Sigmoid colon (tissue), 7 donors: ENCODE data around the gene HS3ST4. TPM values are rescaled to one million over a fixed set of nuclear protein-coding genes. Genes with fewer than 3 reads are reported as not detected.

Source experiments
- DNase-seq: peaks from one replicate; pipeline ENCODE4 v3.0.0-alpha.2; 2019
- H3K27ac ChIP-seq, 4 donors: fragments of 200-600 bp; sonication (generic); one replicate each; pipeline ENCODE4 v1.5.1; 2016 to 2019; ENCODE audit warnings: mild to moderate bottlenecking in 1 of 4
- H3K27me3 ChIP-seq, 3 donors: fragments of 200-600 bp; sonication (generic); one replicate each; pipeline ENCODE4 v1.5.1; 2019; ENCODE audit warnings: mild to moderate bottlenecking in 1 of 3
- H3K36me3 ChIP-seq, 4 donors: fragments of 200-600 bp; sonication (generic); one replicate each; pipeline ENCODE4 v1.5.1; 2016 to 2019
- H3K4me1 ChIP-seq, 4 donors: fragments of 200-600 bp; sonication (generic); one replicate each; pipeline ENCODE4 v1.5.1; 2017 to 2019
- H3K4me3 ChIP-seq, 4 donors: fragments of 200-600 bp; sonication (generic); one replicate each; pipeline ENCODE4 v1.5.1; 2017 to 2019; ENCODE audit warnings: mild to moderate bottlenecking in 2 of 4, moderate library complexity in 1 of 4
- H3K9me3 ChIP-seq, 4 donors: fragments of 200-600 bp in 3 of 4; sonication (generic) in 3 of 4; one replicate each; pipeline versions ENCODE4 v1.5.1 to v1.6.1; 2013 to 2019
- EP300 ChIP-seq, 4 donors: sonication (generic); formaldehyde crosslinking; IDR thresholded peaks; one replicate each; pipeline ENCODE4 v1.6.1; 2017; ENCODE audit warnings: antibody characterized with exemption in 4 of 4
- POLR2A ChIP-seq, 2 donors: fragments of 450-650 bp; IDR thresholded peaks; one replicate each; pipeline ENCODE4 v1.6.1; 2016; ENCODE audit warnings: antibody characterized with exemption in 2 of 2, mild to moderate bottlenecking in 2 of 2, moderate library complexity in 2 of 2
- POLR2AphosphoS5 ChIP-seq, 4 donors: sonication (generic); formaldehyde crosslinking; IDR thresholded peaks; one replicate each; pipeline ENCODE4 v1.6.1; 2017; ENCODE audit warnings: antibody characterized with exemption in 4 of 4
- WGBS, 2 donors: extraction: QIAGEN DNeasy Blood & Tissue Kit; methylation state at CpG; one replicate each; pipeline ENCODE4 v1.1.7; 2013; 5-methylcytosine and 5-hydroxymethylcytosine counted together
- intact Hi-C: fragments of 100-400 bp; cut with DNase I; formaldehyde crosslinking; loops from one replicate; pipeline ENCODE4 v1.15.1; 2023
- polyA plus RNA-seq, 3 donors: library from polyadenylated mRNA; stranded (reverse); fragments of 200-250 nt; gene quantifications; one replicate each; pipeline ENCODE4 v1.2.3, GENCODE V29; 2013
- total RNA-seq, 4 donors: library from RNA; depleted of rRNA; stranded (reverse); fragments of >200 nt; gene quantifications; one replicate each; pipeline ENCODE4 v1.1.0, GENCODE V29; 2016
- TF ChIP-seq, protein P1 (sequence below), 4 experiments: fragments of 450-650 bp in 3 of 4; fragments of 200-600 bp in 1 of 4; IDR thresholded peaks; one replicate each; pipeline ENCODE4 v1.5.1; 2016 to 2019; ENCODE audit warnings: antibody characterized with exemption in 4 of 4, mild to moderate bottlenecking in 3 of 4, moderate library complexity in 2 of 4
- donor health status: healthy with polysubstance abuse.
- donor health status: Bipolar disorder and iron deficiency.
- donor health status: healthy.

HS3ST4 gene
- total RNA-seq (under 1 TPM in 1 of 4 donors, not detected in 3; 0.14 TPM), polyA plus RNA-seq (under 1 TPM in 1 of 3 donors, not detected in 2; 0.07 TPM)

- TF ChIP-seq EP300 (IDR thresholded peaks at IDR 0.05), result no peak
- TF ChIP-seq POLR2AphosphoS5 (IDR thresholded peaks at IDR 0.05), result no peak
- TF ChIP-seq, protein P1, sequence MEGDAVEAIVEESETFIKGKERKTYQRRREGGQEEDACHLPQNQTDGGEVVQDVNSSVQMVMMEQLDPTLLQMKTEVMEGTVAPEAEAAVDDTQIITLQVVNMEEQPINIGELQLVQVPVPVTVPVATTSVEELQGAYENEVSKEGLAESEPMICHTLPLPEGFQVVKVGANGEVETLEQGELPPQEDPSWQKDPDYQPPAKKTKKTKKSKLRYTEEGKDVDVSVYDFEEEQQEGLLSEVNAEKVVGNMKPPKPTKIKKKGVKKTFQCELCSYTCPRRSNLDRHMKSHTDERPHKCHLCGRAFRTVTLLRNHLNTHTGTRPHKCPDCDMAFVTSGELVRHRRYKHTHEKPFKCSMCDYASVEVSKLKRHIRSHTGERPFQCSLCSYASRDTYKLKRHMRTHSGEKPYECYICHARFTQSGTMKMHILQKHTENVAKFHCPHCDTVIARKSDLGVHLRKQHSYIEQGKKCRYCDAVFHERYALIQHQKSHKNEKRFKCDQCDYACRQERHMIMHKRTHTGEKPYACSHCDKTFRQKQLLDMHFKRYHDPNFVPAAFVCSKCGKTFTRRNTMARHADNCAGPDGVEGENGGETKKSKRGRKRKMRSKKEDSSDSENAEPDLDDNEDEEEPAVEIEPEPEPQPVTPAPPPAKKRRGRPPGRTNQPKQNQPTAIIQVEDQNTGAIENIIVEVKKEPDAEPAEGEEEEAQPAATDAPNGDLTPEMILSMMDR (IDR thresholded peaks at IDR 0.05), result no peak
- TF ChIP-seq POLR2A (IDR thresholded peaks at IDR 0.05), result no peak
- Histone ChIP-seq H3K9me3 (no peaks in the 10 kb centered on the region), H3K4me3 (peak within 1 kb of the TSS in 3 of 4 donors; percentile 16 to 44 (median 41)), H3K36me3 (no peaks in the 10 kb centered on the region), H3K27me3 (peaks cover 10 to 63% (median 35%) of the 10 kb centered on the region in 3 donors), H3K4me1 (peaks cover 0 to 18% (median 13%) of the 10 kb centered on the region in 4 donors), H3K27ac (no peak within 1 kb of the TSS)
- WGBS, 2 donors, result 1% methylated on average over 58 of the region's 58 CpGs
- intact Hi-C loops, result no loop called here
- no peak for DNase-seq
Measured at GRCh38 chr16:25691519-25692091, at the start of gene HS3ST4. Gene HS3ST4, plus strand, starts transcription at chr16:25691959.

DNA sequence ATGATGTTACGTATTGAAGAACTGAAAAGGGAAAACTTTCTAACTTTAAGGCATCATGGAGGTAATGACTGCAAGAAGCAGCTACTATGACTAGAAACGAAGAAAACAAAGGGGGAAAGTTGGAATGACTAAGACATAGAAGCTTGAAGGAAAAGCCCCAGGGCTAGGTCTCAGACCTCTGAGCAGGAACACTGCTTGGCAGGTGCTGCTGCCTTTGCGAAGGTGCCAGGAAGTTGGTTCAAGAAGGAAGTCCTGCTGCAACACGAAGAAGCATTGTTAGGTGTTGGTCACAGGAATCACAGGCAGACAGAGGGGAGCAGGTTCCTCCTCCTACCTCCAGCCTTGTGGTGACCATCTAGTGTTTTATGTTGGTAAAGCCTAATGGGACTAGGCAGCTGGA lies 48.1 kb upstream of the HS3ST4 start:
- no peaks in the 10 kb centered on the region for H3K9me3 ChIP-seq
- no peak overlapping the region for H3K27ac ChIP-seq
- H3K4me1 ChIP-seq, result no peaks in the 10 kb centered on the region
- no peaks in the 10 kb centered on the region for H3K27me3 ChIP-seq
- 63 to 68% methylated on average over 4 of the region's 4 CpGs for WGBS, 2 donors
- TF ChIP-seq POLR2A (IDR thresholded peaks at IDR 0.05) (no peak), POLR2AphosphoS5 (IDR thresholded peaks at IDR 0.05) (no peak), EP300 (IDR thresholded peaks at IDR 0.05) (no peak)
- TF ChIP-seq, protein P1 (IDR thresholded peaks at IDR 0.05), result no peak
- intact Hi-C loops, result no loop called here
- no peak overlapping the region for H3K4me3 ChIP-seq
- no peak for DNase-seq
- no peaks in the 10 kb centered on the region for H3K36me3 ChIP-seq

DNA sequence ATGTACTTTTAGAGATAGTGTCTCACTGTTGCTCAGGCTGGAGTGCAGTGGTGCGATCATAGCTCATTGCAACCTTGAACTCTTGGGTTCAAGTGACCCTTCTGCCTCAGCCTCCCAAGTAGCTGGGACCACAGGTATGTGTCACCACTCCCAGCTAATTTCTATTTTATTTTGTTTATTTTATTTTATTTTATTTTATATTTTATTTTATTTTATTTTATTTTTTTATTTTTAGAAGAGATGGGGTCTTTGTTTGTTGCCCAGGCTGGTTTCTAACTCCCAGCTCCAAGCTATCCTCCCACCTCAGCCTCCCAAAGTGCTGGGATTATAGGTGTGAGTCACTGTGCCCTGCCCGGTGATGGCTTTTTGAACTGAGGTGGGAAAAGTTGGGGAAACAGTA lies 35.1 kb upstream of the HS3ST4 start:
- Histone ChIP-seq H3K27me3 (no peaks in the 10 kb centered on the region), H3K27ac (no peak overlapping the region), H3K4me1 (no peaks in the 10 kb centered on the region), H3K9me3 (no peaks in the 10 kb centered on the region), H3K4me3 (no peak overlapping the region), H3K36me3 (no peaks in the 10 kb centered on the region)
- no peak for DNase-seq
- 91 to 96% methylated on average over 2 of the region's 2 CpGs for WGBS, 2 donors
- TF ChIP-seq POLR2AphosphoS5 (IDR thresholded peaks at IDR 0.05) (no peak), EP300 (IDR thresholded peaks at IDR 0.05) (no peak), POLR2A (IDR thresholded peaks at IDR 0.05) (no peak)
- TF ChIP-seq, protein P1 (IDR thresholded peaks at IDR 0.05), result no peak
- intact Hi-C loops, result no loop called here

DNA sequence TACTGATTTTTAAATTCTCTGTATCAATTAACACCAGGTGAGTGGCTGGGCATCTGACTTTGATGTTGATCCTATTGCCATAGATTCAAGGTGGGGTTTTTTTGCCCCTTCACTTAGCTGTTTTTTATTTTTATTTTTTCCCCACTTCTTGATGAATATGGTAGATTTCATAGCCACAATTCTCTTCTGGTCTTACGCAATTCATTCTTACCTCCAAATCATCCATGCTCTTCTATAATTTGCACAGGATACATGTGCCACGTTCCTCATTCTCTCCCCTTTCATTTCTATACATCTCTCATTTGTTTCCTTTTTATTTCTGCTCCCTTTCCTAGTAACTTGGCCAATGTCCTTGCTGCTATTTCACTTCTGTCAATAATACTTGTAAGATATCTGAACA lies 14.9 kb upstream of the HS3ST4 start:
- WGBS, 2 donors, result 53 to 59% methylated on average over 2 of the region's 2 CpGs
- Histone ChIP-seq H3K27ac (no peak overlapping the region), H3K27me3 (no peaks in the 10 kb centered on the region), H3K36me3 (no peaks in the 10 kb centered on the region), H3K4me3 (no peak overlapping the region), H3K9me3 (no peaks in the 10 kb centered on the region), H3K4me1 (no peaks in the 10 kb centered on the region)
- TF ChIP-seq, protein P1 (IDR thresholded peaks at IDR 0.05), result no peak
- no peak for TF ChIP-seq EP300 (IDR thresholded peaks at IDR 0.05)
- TF ChIP-seq POLR2AphosphoS5 (IDR thresholded peaks at IDR 0.05), result no peak
- no peak for TF ChIP-seq POLR2A (IDR thresholded peaks at IDR 0.05)
- DNase-seq, result no peak
- intact Hi-C loops, result no loop called here

DNA sequence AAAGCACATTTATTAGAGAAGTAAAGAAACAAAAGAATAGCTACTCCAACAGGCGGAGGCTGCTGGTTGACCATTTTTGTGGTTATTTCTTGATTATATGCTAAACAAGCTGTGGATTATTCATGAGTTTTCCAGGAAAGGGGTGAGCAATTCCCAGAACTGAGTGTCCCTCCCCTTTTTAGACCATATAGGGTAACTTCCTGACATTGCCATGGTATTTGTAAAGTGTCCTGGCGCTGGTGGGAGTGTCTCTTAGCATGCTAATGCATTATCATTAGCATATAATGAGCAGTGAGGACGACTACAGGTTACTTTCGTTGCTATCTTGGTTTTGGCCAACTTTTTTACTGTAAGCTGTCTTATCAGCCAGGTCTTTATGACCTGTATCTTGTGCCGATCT lies 12.2 kb upstream of the HS3ST4 start:
- intact Hi-C loops, result no loop called here
- Histone ChIP-seq H3K27ac (no peak overlapping the region), H3K4me1 (no peaks in the 10 kb centered on the region), H3K27me3 (no peaks in the 10 kb centered on the region), H3K36me3 (no peaks in the 10 kb centered on the region), H3K9me3 (no peaks in the 10 kb centered on the region), H3K4me3 (no peak overlapping the region)
- DNase-seq, result no peak
- no peak for TF ChIP-seq POLR2AphosphoS5 (IDR thresholded peaks at IDR 0.05)
- TF ChIP-seq EP300 (IDR thresholded peaks at IDR 0.05), result no peak
- no peak for TF ChIP-seq POLR2A (IDR thresholded peaks at IDR 0.05)
- TF ChIP-seq, protein P1 (IDR thresholded peaks at IDR 0.05), result no peak
- 34 to 52% methylated on average over 5 of the region's 5 CpGs for WGBS, 2 donors
